Stimulated activated CD4-positive, alpha-beta T cell treated with anti-CD3 and anti-CD28 coated beads, Interleukin-1b, Interleukin-23, amount 100 ng/mL, for 1 hour (primary cell): ENCODE measurements around the gene C1orf159.
A peak's percentile ranks its signal among the peaks of the same experiment; 100 is the strongest.

ENCODE experiments used
- DNase-seq, 2 donors: peaks; one replicate each; pipeline ENCODE4 v3.0.0-alpha.2; 2020; ENCODE audit warnings: low read depth in 2 of 2

The C1orf159 gene

DNA sequence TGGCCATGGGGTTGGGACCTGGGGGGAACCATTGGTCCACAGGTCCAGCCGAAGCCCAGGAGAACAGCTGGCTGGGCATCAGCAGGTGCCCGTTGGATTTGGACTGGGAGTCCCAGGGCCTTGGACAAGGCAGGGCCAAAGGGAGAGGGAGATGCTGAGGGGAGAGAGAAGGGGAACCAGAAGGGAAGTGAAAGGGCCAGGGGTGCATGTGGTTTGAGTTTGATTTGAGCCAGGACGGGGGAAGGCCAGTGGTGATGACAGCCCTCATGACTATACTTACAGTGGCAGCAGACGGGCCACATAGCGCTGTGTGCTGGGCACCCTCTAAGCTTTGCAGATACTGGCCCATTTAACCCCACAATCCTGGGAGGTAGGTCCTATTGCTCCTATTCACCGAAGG, 77.2 kb downstream of the C1orf159 start:
- no peak for DNase-seq

DNA sequence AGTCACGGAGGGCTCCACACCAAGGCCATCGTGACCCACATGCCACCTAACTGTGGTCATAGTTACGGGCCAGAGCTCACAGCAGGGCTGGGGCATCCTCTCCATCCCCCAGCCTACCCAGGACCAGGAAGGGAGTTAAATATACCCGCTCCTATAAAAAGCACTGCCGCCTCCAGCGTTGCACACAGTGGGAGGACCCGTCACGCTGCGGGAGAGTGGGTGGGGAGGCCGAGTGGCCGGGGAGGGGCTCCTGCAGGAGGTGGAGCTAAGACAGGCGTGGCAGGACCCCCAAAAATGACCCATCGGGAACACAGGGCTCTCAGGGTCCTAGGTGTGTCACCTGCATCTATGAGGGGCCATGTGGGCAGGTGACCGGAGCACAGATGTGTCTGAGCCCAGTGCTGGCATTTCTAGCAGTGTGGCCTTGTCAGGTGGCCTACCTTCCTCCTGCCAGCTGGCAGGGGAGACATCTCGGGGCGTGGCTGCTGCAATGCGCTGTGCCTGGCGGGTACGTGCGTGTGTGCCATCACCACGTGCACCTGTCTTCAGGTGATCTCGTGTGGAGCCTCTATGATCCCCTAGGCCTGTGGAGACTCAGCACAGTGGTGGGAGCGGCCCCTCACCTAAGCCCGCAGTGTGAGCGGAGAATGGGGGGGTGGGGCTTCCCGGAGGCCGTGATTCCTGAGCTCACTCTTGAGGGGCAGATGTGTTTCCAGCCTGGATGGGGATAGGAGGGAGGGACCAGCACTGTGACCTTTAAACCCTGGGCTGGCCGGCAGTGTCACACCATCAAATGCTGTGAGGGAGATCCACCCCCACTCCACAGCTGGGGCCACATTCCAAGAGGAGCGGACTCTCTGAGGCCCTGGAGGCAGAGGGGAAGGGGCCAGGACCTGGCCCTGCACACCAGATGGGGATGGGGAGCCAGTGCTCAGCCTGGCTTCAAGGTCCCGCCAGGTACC, 78.2 kb downstream of the C1orf159 start:
- no peak for DNase-seq

- DNase-seq, result no peak
Measured at GRCh38 chr1:1035291-1035943, 80.5 kb downstream of the C1orf159 start.

GRCh38 chr1:1034439-1034781, 81.5 kb downstream of the C1orf159 start:
- DNase-seq, result no peak

DNA sequence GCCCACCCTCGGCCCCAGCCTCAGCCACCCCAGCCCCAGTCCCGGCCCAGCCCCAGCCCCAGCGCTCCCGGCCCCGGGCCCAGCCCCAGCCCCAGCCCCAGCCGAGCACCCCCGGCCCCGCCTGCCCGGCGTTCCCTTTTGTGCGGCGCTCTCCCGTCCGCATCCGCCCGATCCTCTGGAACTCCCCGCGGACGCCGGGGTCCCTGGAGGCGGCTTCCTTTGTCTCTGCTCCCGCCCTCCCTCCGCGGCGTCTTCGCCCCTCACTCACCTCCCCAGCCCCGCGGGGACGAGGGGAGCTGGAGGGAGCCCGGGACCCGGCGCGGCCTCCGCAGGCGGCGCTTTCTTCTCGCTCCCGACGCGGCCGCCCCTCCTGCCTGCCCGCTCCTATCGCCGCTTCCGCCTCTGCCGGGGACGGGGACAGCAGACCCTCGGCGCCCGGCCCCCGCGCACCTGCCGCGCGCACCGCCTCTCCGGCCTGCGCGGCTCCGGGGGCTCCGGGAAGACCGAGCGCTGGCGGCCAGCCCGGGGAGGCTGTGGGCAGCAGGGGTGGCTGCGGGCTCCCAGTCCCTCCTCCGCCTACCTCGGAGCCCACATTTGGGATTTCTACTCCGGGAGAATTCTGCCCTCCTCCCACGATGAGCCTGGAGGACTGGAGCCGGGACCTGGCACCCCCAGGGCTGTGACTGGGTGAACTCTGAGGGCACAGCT, 82.0 kb downstream of the C1orf159 start:
- no peak for DNase-seq

GRCh38 chr1:1033009-1033587, 82.8 kb downstream of the C1orf159 start:
- DNase-seq, result peak; percentile 54 to 78

DNA sequence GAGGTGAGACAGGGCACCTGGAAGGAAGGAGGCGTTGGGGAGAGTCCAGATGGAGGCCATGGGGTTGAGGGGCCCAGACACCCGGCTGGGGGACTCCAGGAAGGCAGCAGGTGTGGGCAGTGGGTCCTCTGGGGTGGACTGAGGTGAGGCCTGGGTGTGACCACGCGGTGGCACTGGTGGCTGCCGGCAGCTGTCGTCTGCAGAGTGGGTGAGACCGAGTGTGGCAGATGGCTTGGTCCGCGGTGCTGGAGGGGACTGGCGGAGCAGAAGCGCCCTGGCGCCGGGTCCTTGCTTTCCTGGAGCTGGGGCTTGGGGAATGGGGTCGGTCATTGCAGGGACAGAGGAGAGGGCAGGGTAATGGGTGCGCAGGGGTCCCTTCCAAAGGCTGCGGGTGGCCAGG, 83.5 kb downstream of the C1orf159 start:
- DNase-seq, result no peak
